Psoas muscle (tissue), 8 donors: Measurements from ENCODE around the gene MAML3. TPM values are rescaled to one million over a fixed set of nuclear protein-coding genes. Genes with fewer than 3 reads are reported as not detected.

Experiments used
- ATAC-seq, 4 donors: fragments of 200-7000 bp; cut with Tn5 transposase; one replicate each; pipeline ENCODE4 v1.9.1; 2020; ENCODE audit warnings: moderate library complexity in 3 of 4, mild to moderate bottlenecking in 2 of 4
- DNase-seq, 2 donors: peaks; one replicate each; pipeline ENCODE4 v3.0.0-alpha.2; 2020
- H3K27ac ChIP-seq: fragments of 200-600 bp; one replicate; pipeline ENCODE4 v1.8.0; 2022
- H3K27me3 ChIP-seq, 3 donors: fragments of 200-600 bp in 1 of 3; one replicate each; pipeline versions ENCODE4 v1.6.1 to v1.8.0; 2013 to 2022; ENCODE audit warnings: low read length in 2 of 3, mild to moderate bottlenecking in 2 of 3, moderate library complexity in 1 of 3; ENCODE audit not compliant: insufficient read depth in 3 of 3
- H3K36me3 ChIP-seq, 2 donors: fragments of 200-600 bp in 1 of 2; one replicate each; pipeline versions ENCODE4 v1.6.1 to v1.8.0; 2013 to 2022; ENCODE audit warnings: low read depth in 1 of 2, mild to moderate bottlenecking in 1 of 2, moderate library complexity in 1 of 2; ENCODE audit not compliant: insufficient read depth in 1 of 2
- H3K4me1 ChIP-seq: fragments of 200-600 bp; one replicate; pipeline ENCODE4 v1.8.0; 2022
- H3K4me3 ChIP-seq: fragments of 200-600 bp; one replicate; pipeline ENCODE4 v1.8.0; 2022; ENCODE audit warnings: mild to moderate bottlenecking
- H3K9me3 ChIP-seq: fragments of 200-600 bp; one replicate; pipeline ENCODE4 v1.8.0; 2022
- WGBS, 3 donors: extraction: QIAGEN DNeasy Blood & Tissue Kit; methylation state at CpG; one replicate each; pipeline versions ENCODE4 v1.1.6 to v1.1.7; 2013; 5-methylcytosine and 5-hydroxymethylcytosine counted together
- intact Hi-C, 2 donors: fragments of 100-400 bp; cut with DNase I; formaldehyde crosslinking; loops; one replicate each; pipeline versions ENCODE4 v1.11.0 to v1.14.2; 2022
- polyA plus RNA-seq, 3 donors: library from polyadenylated mRNA; stranded (reverse); fragments of 200-250 nt; gene quantifications; one replicate each; pipeline ENCODE4 v1.2.3, GENCODE V29; 2013
- total RNA-seq, 4 donors: library from RNA; stranded (reverse); fragmentation: NEBNext Ultra II Directional in 2 of 4; extraction: Animal tissue kit (Norgen Biotek cat#: 25700) in 2 of 4; gene quantifications; one replicate each; pipeline versions ENCODE4 v1.2.1 to v1.2.4, GENCODE V29; 2021 to 2023
- TF ChIP-seq, protein P1 (sequence below): fragments of 200-600 bp; IDR thresholded peaks from one replicate; pipeline ENCODE4 v1.8.0; 2022; ENCODE audit warnings: antibody characterized with exemption
- donor health status: healthy with polysubstance abuse.
- donor health status: DM: no; HTN: no; CAD: no; lungs with moderate emphysema.
- donor health status: Bipolar disorder and iron deficiency.
- donor health status: healthy.
- donor health status: DM: yes; HTN: yes; CAD: no.
- donor health status: DM: no; HTN: no; CAD: no.
- donor health status: DM: no; HTN: no; CAD: no.
- donor health status: DM: yes; HTN: yes; CAD: no.

MAML3 gene
- total and polyA plus RNA-seq, 7 donors: 0.43 to 2.7 (median 0.74) TPM

DNA sequence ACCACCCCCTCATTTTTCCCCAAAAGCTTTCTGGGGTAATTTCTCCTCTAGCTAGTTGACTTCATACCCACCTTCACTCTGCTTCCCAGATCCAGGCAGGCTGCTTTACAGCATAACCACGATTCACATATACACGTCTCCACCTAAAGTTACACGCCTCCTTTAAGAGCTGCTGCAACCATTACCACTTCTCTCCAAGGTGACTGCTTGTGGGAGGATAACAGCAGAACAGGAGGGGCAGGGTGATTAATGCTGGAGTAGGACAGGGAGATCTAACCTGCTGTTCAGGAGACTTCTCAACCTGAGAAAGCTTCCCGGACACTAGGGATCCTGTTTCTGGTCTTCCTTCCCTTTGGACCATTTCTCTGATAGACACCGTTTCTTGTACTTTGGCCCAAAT, 411.0 kb downstream of the MAML3 start:
- no peak overlapping the region for H3K4me3 ChIP-seq
- TF ChIP-seq, protein P1, sequence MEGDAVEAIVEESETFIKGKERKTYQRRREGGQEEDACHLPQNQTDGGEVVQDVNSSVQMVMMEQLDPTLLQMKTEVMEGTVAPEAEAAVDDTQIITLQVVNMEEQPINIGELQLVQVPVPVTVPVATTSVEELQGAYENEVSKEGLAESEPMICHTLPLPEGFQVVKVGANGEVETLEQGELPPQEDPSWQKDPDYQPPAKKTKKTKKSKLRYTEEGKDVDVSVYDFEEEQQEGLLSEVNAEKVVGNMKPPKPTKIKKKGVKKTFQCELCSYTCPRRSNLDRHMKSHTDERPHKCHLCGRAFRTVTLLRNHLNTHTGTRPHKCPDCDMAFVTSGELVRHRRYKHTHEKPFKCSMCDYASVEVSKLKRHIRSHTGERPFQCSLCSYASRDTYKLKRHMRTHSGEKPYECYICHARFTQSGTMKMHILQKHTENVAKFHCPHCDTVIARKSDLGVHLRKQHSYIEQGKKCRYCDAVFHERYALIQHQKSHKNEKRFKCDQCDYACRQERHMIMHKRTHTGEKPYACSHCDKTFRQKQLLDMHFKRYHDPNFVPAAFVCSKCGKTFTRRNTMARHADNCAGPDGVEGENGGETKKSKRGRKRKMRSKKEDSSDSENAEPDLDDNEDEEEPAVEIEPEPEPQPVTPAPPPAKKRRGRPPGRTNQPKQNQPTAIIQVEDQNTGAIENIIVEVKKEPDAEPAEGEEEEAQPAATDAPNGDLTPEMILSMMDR: no peak
- no peaks in the 10 kb centered on the region for H3K9me3 ChIP-seq
- 68 to 74% (median 68%) methylated on average over 5 of the region's 5 CpGs for WGBS, 3 donors
- DNase-seq (no peak), ATAC-seq (no peak)
- H3K27me3 ChIP-seq: no peaks in the 10 kb centered on the region
- H3K36me3 ChIP-seq: no peaks in the 10 kb centered on the region
- H3K4me1 ChIP-seq: peaks cover 40% of the 10 kb centered on the region
- intact Hi-C loops: loop anchor here in 1 of 2 donors (5.0 kb wide), 1 partner anchor 34 kb away; no protein-coding TSS in a partner anchor
- H3K27ac ChIP-seq: no peak overlapping the region

DNA sequence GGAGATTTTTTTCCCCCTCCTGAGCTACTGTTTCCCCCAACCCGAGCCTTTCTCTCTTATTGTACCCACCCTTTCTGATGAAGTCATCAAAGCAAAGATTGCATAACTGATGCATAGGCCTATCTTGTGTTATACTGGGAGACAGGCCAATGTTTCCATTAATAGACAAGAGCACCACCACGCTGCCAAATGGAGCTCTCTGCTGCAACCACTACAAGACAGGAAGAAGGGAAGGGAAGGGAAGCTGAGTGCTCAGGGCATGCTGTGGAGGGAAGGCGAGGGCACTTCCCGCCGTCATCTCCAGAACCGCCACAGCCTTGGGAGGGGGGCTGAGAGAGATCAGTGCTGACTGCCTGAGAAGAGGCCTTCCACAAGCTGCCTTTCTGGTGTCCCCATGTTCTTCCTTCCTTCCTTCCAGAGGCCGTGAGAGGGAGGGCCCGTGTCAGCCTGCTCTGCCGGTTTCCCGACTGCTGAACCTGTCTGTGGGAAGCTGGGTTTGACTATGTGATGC, 413.4 kb downstream of the MAML3 start:
- intact Hi-C loops: loop anchor here in 1 of 2 donors (2.0 to 5.0 kb wide), 2 partner anchors 22 to 37 kb away; no protein-coding TSS in a partner anchor
- H3K4me1 ChIP-seq: peaks cover 48% of the 10 kb centered on the region

DNA sequence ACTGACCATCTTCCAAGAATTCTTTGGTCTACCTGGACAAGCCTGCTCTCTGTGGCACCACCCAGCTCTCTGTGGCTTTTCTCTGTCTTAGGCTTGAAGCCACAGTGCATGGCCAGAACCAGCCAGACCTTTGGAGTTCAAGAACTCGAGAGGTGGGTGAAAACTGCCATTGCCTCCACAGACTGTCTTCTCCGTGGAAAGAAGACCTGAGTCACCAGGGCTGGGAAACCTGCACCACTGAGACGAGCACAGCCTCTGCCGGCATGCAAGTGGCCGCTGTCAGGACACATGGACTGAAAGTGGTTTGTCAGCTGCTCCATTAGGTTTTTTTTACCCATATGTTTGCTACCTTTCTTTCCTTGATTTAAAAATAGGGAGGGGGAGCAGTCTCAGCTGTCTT, 413.9 kb downstream of the MAML3 start:
- no peaks in the 10 kb centered on the region for H3K27me3 ChIP-seq
- intact Hi-C loops: loop anchor here in 1 of 2 donors (2.0 to 5.0 kb wide), 2 partner anchors 23 to 37 kb away; no protein-coding TSS in a partner anchor
- DNase-seq: peak; percentile 57 to 79
- no peaks in the 10 kb centered on the region for H3K9me3 ChIP-seq
- H3K27ac ChIP-seq: peak overlapping the region; percentile 92
- ATAC-seq: peak; percentile 83 to 92 (median 88)
- peaks cover 53% of the 10 kb centered on the region for H3K4me1 ChIP-seq
- TF ChIP-seq, protein P1: no peak
- no peaks in the 10 kb centered on the region for H3K36me3 ChIP-seq
- H3K4me3 ChIP-seq: peak overlapping the region; percentile 49
- 13 to 14% (median 14%) methylated on average over 5 of the region's 5 CpGs for WGBS, 3 donors

More for the DNA sequence above, 413.4 kb downstream of the MAML3 start:
- Histone ChIP-seq H3K36me3 (no peaks in the 10 kb centered on the region), H3K4me3 (peak overlapping the region; percentile 49), H3K27ac (peak overlapping the region; percentile 92), H3K9me3 (no peaks in the 10 kb centered on the region), H3K27me3 (no peaks in the 10 kb centered on the region)
- peak; percentile 91 to 95 (median 94) for ATAC-seq
- TF ChIP-seq, protein P1: peak; percentile 14
- WGBS, 3 donors: 16 to 19% (median 19%) methylated on average over 9 to 10 of the region's 10 CpGs
- DNase-seq: peak; percentile 62 to 81

DNA sequence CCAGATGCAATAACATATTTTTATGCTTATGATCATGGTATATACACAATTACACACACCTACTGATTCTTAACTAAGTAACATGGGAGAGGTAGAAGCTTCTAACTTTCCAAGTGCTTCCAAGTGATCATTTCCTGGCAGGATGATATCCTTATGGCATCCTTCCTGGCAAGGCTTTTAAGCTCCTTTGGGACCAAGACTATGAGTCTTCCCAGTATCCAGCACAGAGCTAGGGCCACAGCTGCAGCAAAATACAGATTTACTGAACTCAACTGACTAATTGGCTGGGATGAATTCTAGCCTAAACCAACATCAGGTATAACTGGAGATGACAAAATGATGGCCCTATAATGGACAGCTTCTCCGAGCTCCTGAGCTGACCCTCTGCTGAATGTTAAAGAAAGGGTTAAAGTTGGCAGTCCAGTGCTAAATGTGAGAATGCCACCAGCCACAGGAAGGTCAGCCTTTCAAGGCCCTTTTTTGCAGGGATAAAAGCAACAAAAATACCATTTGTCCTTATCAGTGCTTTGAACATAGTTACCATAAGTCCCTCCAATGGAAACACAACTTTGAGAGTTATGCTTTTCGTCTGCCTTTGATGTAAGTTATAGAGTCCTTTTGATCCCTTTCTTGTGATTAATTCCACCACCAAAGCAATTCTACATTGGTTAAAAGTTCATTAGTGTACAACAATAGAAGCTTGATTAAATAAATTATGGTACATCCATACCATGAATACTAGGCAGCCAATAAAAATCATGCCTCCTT, 415.0 kb downstream of the MAML3 start:
- no peaks in the 10 kb centered on the region for H3K36me3 ChIP-seq
- ATAC-seq (no peak), DNase-seq (no peak)
- intact Hi-C loops: loop anchor here (5.0 to 10.0 kb wide), 4 partner anchors 183 to 413 kb away; partner anchors contain the start of gene MAML3 (in 2 of the 2)
- H3K27me3 ChIP-seq: no peaks in the 10 kb centered on the region
- peaks cover 59% of the 10 kb centered on the region for H3K4me1 ChIP-seq
- no peaks in the 10 kb centered on the region for H3K9me3 ChIP-seq
- TF ChIP-seq, protein P1: no peak
- no peak overlapping the region for H3K4me3 ChIP-seq
- peak overlapping the region; percentile 92 for H3K27ac ChIP-seq
- 86 to 96% (median 91%) methylated on average over 2 of the region's 2 CpGs for WGBS, 3 donors
